A673 (cell line): Measurements from ENCODE around the gene GALNT14. TPM values are rescaled to one million over a fixed set of nuclear protein-coding genes. Genes with fewer than 3 reads are reported as not detected.

ENCODE experiments used
- BruUV-seq: library from RNA; stranded (reverse); fragments of 400-500 nt; replicated peaks from 2 replicates; lab custom pipeline; 2021; lab: Mats Ljungman, UMichigan
- CTCF ChIA-PET: fragments of 300-600 bp; sonication (Branson Sonifier 250); formaldehyde crosslinking; loops from one replicate; lab custom pipeline; 2022; ENCODE audit warnings: antibody characterized with exemption; lab: Charles Lee
- POLR2A ChIA-PET: fragments of 300-600 bp; sonication (Branson Sonifier 250); formaldehyde crosslinking; loops from one replicate; lab custom pipeline; 2022; ENCODE audit warnings: antibody characterized with exemption; ENCODE audit not compliant: low non-redundant PET; lab: Charles Lee
- DNase-seq: peaks from one replicate; pipeline ENCODE4 v3.0.0-alpha.2; 2015; ENCODE audit warnings: low spot score
- H3K27ac ChIP-seq: fragments of 200-600 bp; sonication (generic); 2 replicates; pipeline ENCODE4 v1.5.1; 2016; ENCODE audit warnings: mixed run types, low read depth, mild to moderate bottlenecking, mixed read lengths, antibody characterized with exemption, low read length; ENCODE audit not compliant: poor library complexity, severe bottlenecking
- H3K27me3 ChIP-seq: fragments of 200-600 bp; sonication (generic); replicated peaks from 2 replicates; pipeline ENCODE4 v1.6.1; 2017; ENCODE audit warnings: mixed run types, low read depth, mild to moderate bottlenecking, mixed read lengths, antibody characterized with exemption, low read length; ENCODE audit not compliant: insufficient read depth, poor library complexity
- H3K36me3 ChIP-seq: fragments of 200-600 bp; sonication (generic); 2 replicates; pipeline ENCODE4 v1.6.1; 2016; ENCODE audit warnings: mixed run types, mild to moderate bottlenecking, mixed read lengths, antibody characterized with exemption, low read length; ENCODE audit not compliant: insufficient read depth, poor library complexity, severe bottlenecking
- H3K4me1 ChIP-seq: fragments of 200-600 bp; sonication (generic); 2 replicates; pipeline ENCODE4 v1.6.1; 2017; ENCODE audit warnings: mixed run types, mild to moderate bottlenecking, mixed read lengths, antibody characterized with exemption, low read length; ENCODE audit not compliant: insufficient read depth, poor library complexity, severe bottlenecking
- H3K4me3 ChIP-seq: fragments of 200-600 bp; sonication (generic); 2 replicates; pipeline ENCODE4 v1.5.1; 2016; ENCODE audit warnings: low read depth, mixed run types, mild to moderate bottlenecking, mixed read lengths, low read length; ENCODE audit not compliant: poor library complexity, severe bottlenecking
- H3K9me3 ChIP-seq: fragments of 200-600 bp; sonication (generic); 2 replicates; pipeline ENCODE4 v1.6.1; 2016; ENCODE audit warnings: mixed run types, low read depth, mild to moderate bottlenecking, mixed read lengths, antibody characterized with exemption, low read length; ENCODE audit not compliant: poor library complexity, severe bottlenecking
- EZH2 ChIP-seq: fragments of 200-600 bp; sonication (generic); IDR thresholded peaks from 2 replicates; pipeline ENCODE4 v1.6.1; 2017; ENCODE audit warnings: borderline replicate concordance, low read depth, mild to moderate bottlenecking, mixed read lengths, antibody characterized with exemption, low read length; ENCODE audit not compliant: poor library complexity, severe bottlenecking
- intact Hi-C: fragments of 100-400 bp; cut with micrococcal nuclease; formaldehyde crosslinking; loops from one replicate; pipeline ENCODE4 v1.10.0; 2022; ENCODE audit not compliant: unreplicated experiment
- total RNA-seq: library from RNA; stranded (reverse); gene quantifications from 2 replicates; pipeline ENCODE4 v1.2.3, GENCODE V29; 2021
- TF ChIP-seq, protein P1 (sequence below): fragments of 300-800, 200-600 bp; sonication (generic); conservative IDR thresholded peaks from 2 replicates; pipeline ENCODE4 v1.5.1; 2017; ENCODE audit warnings: low read depth, mild to moderate bottlenecking, antibody characterized with exemption, low read length, moderate library complexity, mixed read lengths

Gene GALNT14
- total RNA-seq, 1 experiment from 2014 or later = 9.7 TPM

DNA sequence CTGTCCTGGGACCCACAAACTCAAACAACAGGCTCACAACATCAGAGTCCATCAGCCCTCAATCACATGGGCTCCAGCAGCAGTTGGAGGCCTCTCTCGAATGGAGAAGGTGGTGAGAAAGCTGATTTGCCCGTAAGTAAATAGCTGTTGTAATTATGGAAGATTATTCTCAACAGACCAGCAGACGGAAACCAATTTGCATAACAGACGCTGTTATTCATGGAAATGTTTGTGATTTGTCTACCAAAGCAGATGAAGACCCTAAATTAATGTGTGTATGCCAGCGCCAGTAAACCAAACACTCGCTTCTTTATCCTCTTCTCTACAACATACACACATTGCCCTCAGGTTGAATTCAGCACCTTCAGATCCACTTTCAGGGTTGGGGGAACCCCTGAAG lies 23.4 kb upstream of the GALNT14 start:
- no peak for DNase-seq
- ChIA-PET POLR2A (no interaction called here), CTCF (no interaction called here)
- no TSS peak for BruUV-seq
- Histone ChIP-seq H3K27me3 (peaks cover 3% of the 10 kb centered on the region), H3K9me3 (no peaks in the 10 kb centered on the region), H3K4me1 (no peaks in the 10 kb centered on the region), H3K4me3 (no peak overlapping the region), H3K27ac (no peak overlapping the region), H3K36me3 (no peaks in the 10 kb centered on the region)
- no peak for TF ChIP-seq EZH2
- TF ChIP-seq, protein P1, sequence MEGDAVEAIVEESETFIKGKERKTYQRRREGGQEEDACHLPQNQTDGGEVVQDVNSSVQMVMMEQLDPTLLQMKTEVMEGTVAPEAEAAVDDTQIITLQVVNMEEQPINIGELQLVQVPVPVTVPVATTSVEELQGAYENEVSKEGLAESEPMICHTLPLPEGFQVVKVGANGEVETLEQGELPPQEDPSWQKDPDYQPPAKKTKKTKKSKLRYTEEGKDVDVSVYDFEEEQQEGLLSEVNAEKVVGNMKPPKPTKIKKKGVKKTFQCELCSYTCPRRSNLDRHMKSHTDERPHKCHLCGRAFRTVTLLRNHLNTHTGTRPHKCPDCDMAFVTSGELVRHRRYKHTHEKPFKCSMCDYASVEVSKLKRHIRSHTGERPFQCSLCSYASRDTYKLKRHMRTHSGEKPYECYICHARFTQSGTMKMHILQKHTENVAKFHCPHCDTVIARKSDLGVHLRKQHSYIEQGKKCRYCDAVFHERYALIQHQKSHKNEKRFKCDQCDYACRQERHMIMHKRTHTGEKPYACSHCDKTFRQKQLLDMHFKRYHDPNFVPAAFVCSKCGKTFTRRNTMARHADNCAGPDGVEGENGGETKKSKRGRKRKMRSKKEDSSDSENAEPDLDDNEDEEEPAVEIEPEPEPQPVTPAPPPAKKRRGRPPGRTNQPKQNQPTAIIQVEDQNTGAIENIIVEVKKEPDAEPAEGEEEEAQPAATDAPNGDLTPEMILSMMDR = no peak
- intact Hi-C loops = no loop called here

DNA sequence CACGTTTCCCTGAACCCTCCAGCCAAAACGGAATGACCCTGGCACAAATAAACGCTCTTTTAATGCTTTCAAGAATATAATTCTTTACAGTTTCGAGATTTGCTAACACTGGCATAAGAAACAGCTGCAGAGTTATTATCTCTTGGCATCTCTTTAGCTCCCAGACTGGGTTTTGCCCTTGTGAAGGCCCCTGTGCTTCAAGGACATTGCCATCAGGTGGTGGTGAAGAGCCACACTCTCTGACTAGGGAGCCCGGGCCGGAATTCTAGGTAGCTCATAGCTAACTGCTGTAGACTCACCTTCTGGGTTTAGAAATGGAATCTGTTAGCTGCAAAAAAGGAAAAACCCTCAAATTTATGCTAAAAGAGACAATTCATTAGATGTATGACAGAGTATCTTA lies 13.3 kb upstream of the GALNT14 start:
- Histone ChIP-seq H3K36me3 (no peaks in the 10 kb centered on the region), H3K9me3 (no peaks in the 10 kb centered on the region), H3K27ac (no peak overlapping the region), H3K27me3 (peaks cover 6% of the 10 kb centered on the region), H3K4me1 (no peaks in the 10 kb centered on the region), H3K4me3 (no peak overlapping the region)
- CTCF ChIA-PET = no interaction called here
- BruUV-seq = no TSS peak
- intact Hi-C loops = no loop called here
- TF ChIP-seq, protein P1 = 0 out of 2 replicates have a peak, but pooled peaks have one; percentile 25
- TF ChIP-seq EZH2 = no peak
- no peak for DNase-seq
- POLR2A ChIA-PET = no interaction called here

DNA sequence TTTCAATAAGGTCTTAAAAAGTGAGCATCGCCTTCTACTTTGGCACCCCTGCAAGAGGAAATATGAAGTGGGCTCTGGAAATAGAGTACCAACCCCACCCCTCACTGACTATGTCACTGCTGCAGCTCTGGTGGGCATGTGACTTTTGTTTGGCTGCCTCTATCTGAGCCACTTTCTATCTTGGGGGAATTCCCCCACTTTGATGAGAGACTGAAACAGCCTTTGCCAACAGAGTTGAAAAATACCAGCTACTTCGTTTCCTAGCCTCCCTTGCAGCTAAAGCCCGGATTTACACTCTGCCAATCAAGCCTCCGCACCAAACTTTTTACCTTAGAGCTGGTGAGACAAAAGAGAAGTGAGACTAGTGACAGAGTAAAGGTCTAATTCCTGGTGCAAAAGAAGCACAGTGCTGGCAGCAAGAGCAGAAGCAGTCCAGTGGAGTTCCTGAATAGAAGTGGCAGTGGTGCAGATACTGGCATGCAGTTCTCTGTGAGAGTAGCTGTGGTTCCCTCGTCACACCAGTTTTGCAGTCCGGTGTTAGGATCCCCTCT lies 12.0 kb upstream of the GALNT14 start:
- BruUV-seq = no TSS peak
- ChIA-PET CTCF (no interaction called here), POLR2A (interaction anchor here (0.7 kb wide), 1 partner anchor 12 kb away, joined by 6 read pairs; no protein-coding TSS in a partner anchor)

More for the DNA sequence above, 12.0 kb upstream of the GALNT14 start:
- no peak overlapping the region for H3K4me3 ChIP-seq
- H3K9me3 ChIP-seq = no peaks in the 10 kb centered on the region
- no peaks in the 10 kb centered on the region for H3K4me1 ChIP-seq
- H3K27ac ChIP-seq = no peak overlapping the region
- DNase-seq = no peak
- H3K36me3 ChIP-seq = no peaks in the 10 kb centered on the region
- H3K27me3 ChIP-seq = peaks cover 12% of the 10 kb centered on the region
- TF ChIP-seq EZH2 = no peak
- TF ChIP-seq, protein P1 = no peak
- intact Hi-C loops = no loop called here
